Peyer's patch (tissue), 4 donors: Measurements from ENCODE around the gene GNAO1. TPM values are rescaled to one million over a fixed set of nuclear protein-coding genes. Genes with fewer than 3 reads are reported as not detected.
A peak's percentile ranks its signal among the peaks of the same experiment; 100 is the strongest.

ENCODE experiments used
- DNase-seq, 3 donors: peaks; one replicate each; pipeline ENCODE4 v3.0.0-alpha.2; 2017 to 2019
- H3K27ac ChIP-seq, 4 donors: fragments of 200-600 bp; sonication (generic); one replicate each; pipeline ENCODE4 v1.5.1; 2016 to 2019
- H3K27me3 ChIP-seq, 2 donors: fragments of 200-600 bp; sonication (generic); one replicate each; pipeline ENCODE4 v1.5.1; 2019
- H3K36me3 ChIP-seq, 3 donors: fragments of 200-600 bp; sonication (generic); one replicate each; pipeline ENCODE4 v1.5.1; 2016 to 2019
- H3K4me1 ChIP-seq, 4 donors: fragments of 200-600 bp; sonication (generic); one replicate each; pipeline ENCODE4 v1.5.1; 2016 to 2019
- H3K4me3 ChIP-seq, 4 donors: fragments of 200-600 bp; sonication (generic); 1 replicate in 3 of 4; 2 replicates in 1 of 4; pipeline ENCODE4 v1.5.1; 2016 to 2019; ENCODE audit warnings: mild to moderate bottlenecking in 1 of 4
- H3K9me3 ChIP-seq, 4 donors: fragments of 200-600 bp; sonication (generic); one replicate each; pipeline ENCODE4 v1.5.1; 2016 to 2019; ENCODE audit warnings: mild to moderate bottlenecking in 1 of 4
- POLR2A ChIP-seq, 2 donors: fragments of 450-650 bp; IDR thresholded peaks; one replicate each; pipeline ENCODE4 v1.5.1; 2017; ENCODE audit warnings: antibody characterized with exemption in 2 of 2, mild to moderate bottlenecking in 2 of 2, moderate library complexity in 2 of 2
- total RNA-seq, 4 donors: library from RNA; depleted of rRNA; stranded (reverse); fragments of >200 nt; gene quantifications; one replicate each; pipeline ENCODE4 v1.1.0, GENCODE V29; 2016
- TF ChIP-seq, protein P1 (sequence below), 6 experiments: fragments of 450-650 bp in 4 of 6; fragments of 200-600 bp in 2 of 6; sonication (generic) in 1 of 6; IDR thresholded peaks; one replicate each; pipeline ENCODE4 v1.5.1; 2017 to 2019; ENCODE audit warnings: antibody characterized with exemption in 6 of 6, mild to moderate bottlenecking in 3 of 6, moderate library complexity in 1 of 6

The GNAO1 gene
- total RNA-seq, 4 donors from 2014 or later, result 6.3 to 39.6 (median 7.3) TPM

DNA sequence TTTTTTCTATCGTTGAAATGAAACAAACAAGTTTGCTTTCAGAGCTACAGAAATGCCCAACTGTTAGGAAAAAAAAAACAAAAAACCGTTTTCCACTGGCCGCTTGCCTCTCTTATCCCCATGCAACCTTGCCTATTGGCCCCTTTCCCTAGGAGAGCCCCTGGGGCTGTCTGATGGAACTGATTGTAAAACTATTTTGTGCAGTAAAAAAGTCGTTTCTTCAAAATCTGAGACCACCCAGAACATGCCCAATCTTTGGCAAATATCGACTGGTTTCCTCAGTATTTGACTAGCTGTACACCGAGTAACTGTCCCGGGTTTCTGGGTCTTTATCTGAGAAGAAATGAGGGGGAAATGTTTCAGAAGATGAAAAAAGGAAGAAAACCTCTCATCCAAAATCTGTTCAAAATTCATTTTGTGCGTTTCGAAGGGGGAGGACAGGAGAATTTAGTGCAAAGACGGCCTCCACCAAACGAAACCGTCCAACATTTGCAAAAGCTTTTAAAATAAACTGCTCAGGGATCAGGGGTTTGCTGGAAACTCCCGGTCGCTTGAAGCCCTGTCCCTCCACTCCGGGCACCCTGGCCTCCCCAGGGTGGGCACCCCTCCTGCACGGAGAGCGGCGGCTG is 1.1 kb upstream of the GNAO1 start:
- TF ChIP-seq POLR2A (IDR thresholded peaks at IDR 0.05), result no peak
- TF ChIP-seq, protein P1, sequence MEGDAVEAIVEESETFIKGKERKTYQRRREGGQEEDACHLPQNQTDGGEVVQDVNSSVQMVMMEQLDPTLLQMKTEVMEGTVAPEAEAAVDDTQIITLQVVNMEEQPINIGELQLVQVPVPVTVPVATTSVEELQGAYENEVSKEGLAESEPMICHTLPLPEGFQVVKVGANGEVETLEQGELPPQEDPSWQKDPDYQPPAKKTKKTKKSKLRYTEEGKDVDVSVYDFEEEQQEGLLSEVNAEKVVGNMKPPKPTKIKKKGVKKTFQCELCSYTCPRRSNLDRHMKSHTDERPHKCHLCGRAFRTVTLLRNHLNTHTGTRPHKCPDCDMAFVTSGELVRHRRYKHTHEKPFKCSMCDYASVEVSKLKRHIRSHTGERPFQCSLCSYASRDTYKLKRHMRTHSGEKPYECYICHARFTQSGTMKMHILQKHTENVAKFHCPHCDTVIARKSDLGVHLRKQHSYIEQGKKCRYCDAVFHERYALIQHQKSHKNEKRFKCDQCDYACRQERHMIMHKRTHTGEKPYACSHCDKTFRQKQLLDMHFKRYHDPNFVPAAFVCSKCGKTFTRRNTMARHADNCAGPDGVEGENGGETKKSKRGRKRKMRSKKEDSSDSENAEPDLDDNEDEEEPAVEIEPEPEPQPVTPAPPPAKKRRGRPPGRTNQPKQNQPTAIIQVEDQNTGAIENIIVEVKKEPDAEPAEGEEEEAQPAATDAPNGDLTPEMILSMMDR (IDR thresholded peaks at IDR 0.05), result no peak
- no peak for DNase-seq
- Histone ChIP-seq H3K4me3 (peak overlapping the region; percentile 45 to 60 (median 58)), H3K36me3 (no peaks in the 10 kb centered on the region), H3K9me3 (no peaks in the 10 kb centered on the region), H3K27me3 (no peaks in the 10 kb centered on the region), H3K27ac (peak overlapping the region; percentile 72 to 90 (median 74)), H3K4me1 (peaks cover 0 to 24% (median 14%) of the 10 kb centered on the region in 4 donors)

DNA sequence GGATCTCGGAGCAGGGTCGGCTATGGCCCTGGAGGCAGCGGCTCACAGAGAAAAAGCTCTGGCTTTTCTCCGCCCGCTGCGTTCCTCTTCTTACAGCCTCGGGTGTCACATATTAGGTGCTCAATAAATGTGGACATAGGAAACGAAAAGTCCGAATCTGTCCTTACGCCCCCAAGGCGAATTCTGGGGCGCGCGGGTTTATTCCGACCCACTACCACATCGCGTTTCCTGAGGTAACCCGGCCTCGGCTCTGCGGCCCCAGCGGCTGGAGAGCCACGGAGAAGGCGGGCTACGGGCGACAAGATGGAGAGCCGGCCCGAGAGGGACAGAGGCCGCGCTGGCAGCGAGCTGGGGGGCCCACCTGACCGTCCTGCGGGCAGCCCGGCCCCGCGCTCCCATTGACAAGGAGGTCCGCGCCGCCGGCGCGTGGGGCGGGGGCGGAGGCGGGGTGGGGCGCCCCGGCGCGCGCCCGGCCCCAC is 573 bp upstream of the GNAO1 start:
- peak in 1 of 3 donors; percentile 56 for DNase-seq
- peak overlapping the region; percentile 72 to 90 (median 74) for H3K27ac ChIP-seq
- H3K36me3 ChIP-seq, result no peaks in the 10 kb centered on the region
- no peaks in the 10 kb centered on the region for H3K27me3 ChIP-seq
- peak overlapping the region; percentile 45 to 60 (median 58) for H3K4me3 ChIP-seq
- TF ChIP-seq, protein P1 (IDR thresholded peaks at IDR 0.05), result no peak
- TF ChIP-seq POLR2A (IDR thresholded peaks at IDR 0.05), result no peak
- H3K4me1 ChIP-seq, result peaks cover 0 to 24% (median 14%) of the 10 kb centered on the region in 4 donors
- no peaks in the 10 kb centered on the region for H3K9me3 ChIP-seq

DNA sequence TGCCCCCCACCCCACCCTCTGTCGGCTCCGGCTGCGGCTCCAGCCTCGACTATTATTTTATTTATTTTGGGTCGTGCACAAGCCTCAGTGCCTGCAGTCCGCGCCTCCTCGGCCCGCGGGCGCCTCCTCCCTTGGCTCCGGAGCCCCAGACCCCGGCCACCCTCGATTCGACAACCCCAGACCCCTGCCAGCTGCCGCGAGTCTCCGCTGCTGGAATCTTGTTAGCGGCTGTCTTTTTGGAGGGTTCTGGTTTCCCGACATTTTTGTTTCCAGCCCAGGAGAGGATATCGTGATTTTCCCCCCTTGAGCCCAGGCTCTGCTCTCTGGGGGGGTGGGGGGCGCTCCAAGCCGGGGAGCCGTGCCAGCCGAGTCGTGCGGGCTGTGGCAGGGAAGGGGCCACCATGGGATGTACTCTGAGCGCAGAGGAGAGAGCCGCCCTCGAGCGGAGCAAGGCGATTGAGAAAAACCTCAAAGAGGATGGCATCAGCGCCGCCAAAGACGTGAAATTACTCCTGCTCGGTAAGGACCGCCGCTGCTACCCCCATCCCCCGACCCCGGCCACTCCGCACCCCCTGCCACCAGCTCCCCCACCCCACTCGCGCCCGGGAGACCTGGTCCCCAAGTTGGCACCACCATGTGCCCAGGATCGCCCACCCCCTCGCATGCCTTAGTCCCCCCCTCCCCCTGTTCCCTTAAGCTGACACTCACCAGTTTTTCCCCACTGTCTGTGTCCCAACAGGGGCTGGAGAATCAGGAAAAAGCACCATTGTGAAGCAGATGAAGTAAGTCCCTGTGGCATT is 746 bp downstream of the GNAO1 start:
- no peak for DNase-seq
- peak overlapping the region; percentile 56 to 75 (median 60) for H3K4me3 ChIP-seq
- no peaks in the 10 kb centered on the region for H3K27me3 ChIP-seq
- no peaks in the 10 kb centered on the region for H3K36me3 ChIP-seq
- TF ChIP-seq, protein P1 (IDR thresholded peaks at IDR 0.05), result no peak
- no peak for TF ChIP-seq POLR2A (IDR thresholded peaks at IDR 0.05)
- H3K4me1 ChIP-seq, result peaks cover 0 to 24% (median 14%) of the 10 kb centered on the region in 4 donors
- peak overlapping the region; percentile 70 to 88 (median 74) for H3K27ac ChIP-seq
- H3K9me3 ChIP-seq, result no peaks in the 10 kb centered on the region

DNA sequence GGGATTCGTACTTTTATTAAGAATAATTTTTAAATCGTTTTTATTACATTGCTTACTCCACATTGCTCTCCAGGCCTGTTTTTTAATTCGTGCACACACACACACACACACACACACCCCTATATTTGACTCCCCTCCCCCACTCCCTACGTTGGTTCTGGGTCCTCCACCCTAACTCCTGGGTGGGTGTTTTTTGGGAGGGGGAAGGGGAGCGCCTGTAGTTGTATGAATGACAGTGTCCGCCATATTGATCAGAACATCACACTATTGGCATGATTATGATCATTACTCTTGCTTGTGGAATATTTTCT is 1.3 kb downstream of the GNAO1 start:
- Histone ChIP-seq H3K27ac (peak overlapping the region in 1 of 4 donors; percentile 70), H3K36me3 (no peaks in the 10 kb centered on the region), H3K4me3 (peak overlapping the region in 3 of 4 donors; percentile 56 to 75 (median 60)), H3K4me1 (peaks cover 0 to 24% (median 14%) of the 10 kb centered on the region in 4 donors), H3K9me3 (no peaks in the 10 kb centered on the region), H3K27me3 (no peaks in the 10 kb centered on the region)
- TF ChIP-seq, protein P1 (IDR thresholded peaks at IDR 0.05), result no peak
- no peak for TF ChIP-seq POLR2A (IDR thresholded peaks at IDR 0.05)
- DNase-seq, result no peak

DNA sequence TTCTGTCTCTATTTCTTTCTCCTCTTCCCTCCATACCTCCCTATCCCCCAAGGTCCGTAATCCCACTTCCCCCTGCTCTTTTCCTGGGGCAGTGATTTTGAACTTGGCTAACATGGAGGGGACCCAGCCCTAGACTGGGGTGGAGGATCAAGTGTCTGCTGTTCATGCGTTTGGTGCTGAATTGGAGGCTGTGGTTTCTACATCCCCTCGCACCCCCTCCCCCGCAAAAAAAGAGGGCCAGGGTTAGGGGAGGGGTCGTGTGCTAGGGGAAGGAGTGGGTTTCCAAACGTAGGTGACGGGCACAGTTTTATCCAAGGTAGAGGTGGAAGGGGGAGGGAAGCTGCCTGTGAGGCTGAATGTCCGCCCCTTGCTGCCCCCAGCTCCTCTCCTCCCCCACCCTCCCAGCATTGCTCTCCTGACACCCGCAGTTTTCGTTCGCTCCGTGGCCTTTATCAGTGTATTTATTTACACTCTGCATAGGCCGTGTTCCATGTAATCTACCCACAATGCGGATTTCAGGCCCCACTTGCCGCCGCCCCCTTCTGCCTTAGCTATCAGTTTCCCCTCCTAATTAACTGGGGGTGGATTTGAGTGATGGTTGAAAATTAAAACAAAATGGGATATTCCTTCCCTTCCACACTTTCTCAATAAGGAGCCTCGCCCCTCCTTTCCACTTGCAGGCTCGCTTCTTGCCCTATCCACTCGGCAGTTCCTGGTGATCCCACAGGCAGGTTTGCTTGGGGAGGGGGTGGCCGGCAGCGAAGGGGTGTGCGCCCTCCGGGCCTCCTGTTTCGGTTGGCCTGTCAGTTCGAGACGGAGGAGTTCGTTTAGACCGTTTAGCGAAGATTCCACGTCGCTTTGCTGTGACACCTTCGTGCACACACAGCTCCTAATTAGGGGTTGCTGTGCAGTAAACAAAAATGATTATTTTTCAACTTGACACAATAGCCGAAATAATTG is 2.0 kb downstream of the GNAO1 start:
- TF ChIP-seq POLR2A (IDR thresholded peaks at IDR 0.05), result no peak
- TF ChIP-seq, protein P1 (IDR thresholded peaks at IDR 0.05), result no peak
- Histone ChIP-seq H3K9me3 (no peaks in the 10 kb centered on the region), H3K36me3 (no peaks in the 10 kb centered on the region), H3K4me3 (peak overlapping the region in 2 of 4 donors; percentile 60 to 75), H3K27ac (no peak overlapping the region), H3K27me3 (no peaks in the 10 kb centered on the region), H3K4me1 (peaks cover 0 to 24% (median 14%) of the 10 kb centered on the region in 4 donors)
- no peak for DNase-seq
